ENCODE measurements around the gene FBXL4. TPM values are rescaled to one million over a fixed set of nuclear protein-coding genes. Genes with fewer than 3 reads are reported as not detected.

FBXL4 gene
- total and polyA plus RNA-seq, 2 donors (not counting 1 experiment from before 2014, with no cell fraction given): 16.8 to 18.1 TPM

- H3K27me3 ChIP-seq (ENCODE audit: control insufficient read depth, insufficient read depth, low read length): peaks cover 64% of the 10 kb centered on the region
Measured at GRCh38 chr6:98833307-98834059, 114.3 kb downstream of the FBXL4 start.

GRCh38 chr6:98833057-98833306 is 114.8 kb downstream of the FBXL4 start:
- peak; percentile 23 to 62 for DNase-seq (ENCODE audit: low read depth in 2 of 2)
- H3K79me2 ChIP-seq (ENCODE audit: control insufficient read depth, insufficient read depth, low read length): no peaks in the 10 kb centered on the region
- H3K9ac ChIP-seq (ENCODE audit: insufficient read depth, low read length): no peak overlapping the region
- TF ChIP-seq CTCF (conservative IDR thresholded peaks at IDR 0.05 in 1 of 2, IDR thresholded peaks at IDR 0.05 in 1 of 2; ENCODE audit: low read depth in 1 of 2, low read length in 2 of 2): no peak
- no peak for TF ChIP-seq EZH2 (IDR thresholded peaks at IDR 0.05; ENCODE audit: low read length, missing control alignments)
- H4K20me1 ChIP-seq (ENCODE audit: control insufficient read depth, extremely low read depth, insufficient read depth, low read length): no peaks in the 10 kb centered on the region
- peak overlapping the region in 3 of 4 experiments; percentile 26 to 55 (median 46) for H3K4me3 ChIP-seq (replicated peaks in 1 of 4; ENCODE audit: control extremely low read depth in 1 of 4, insufficient read depth in 1 of 4, low read depth in 3 of 4, low read length in 4 of 4)
- no peak overlapping the region for H3K27ac ChIP-seq (ENCODE audit: insufficient read depth, low read length)
- H3K4me2 ChIP-seq (ENCODE audit: extremely low read depth, insufficient read depth, low read length): peak overlapping the region; percentile 88
- H3K4me1 ChIP-seq (ENCODE audit: control insufficient read depth, extremely low read depth, insufficient read depth, low read length): peaks cover 6% of the 10 kb centered on the region
- H2AFZ ChIP-seq (ENCODE audit: low read length): peak overlapping the region; percentile 33
- no peaks in the 10 kb centered on the region for H3K9me3 ChIP-seq (ENCODE audit: control insufficient read depth, insufficient read depth, low read depth, low read length)
- peaks cover 69% of the 10 kb centered on the region for H3K27me3 ChIP-seq (ENCODE audit: control insufficient read depth, insufficient read depth, low read length)
- H3K36me3 ChIP-seq (ENCODE audit: control insufficient read depth, insufficient read depth, low read length): no peaks in the 10 kb centered on the region

More at GRCh38 chr6:98833307-98834059, 114.3 kb downstream of the FBXL4 start:
- no peak overlapping the region for H3K27ac ChIP-seq (ENCODE audit: insufficient read depth, low read length)
- peak overlapping the region; percentile 20 for H2AFZ ChIP-seq (ENCODE audit: low read length)
- H3K9me3 ChIP-seq (ENCODE audit: control insufficient read depth, insufficient read depth, low read depth, low read length): no peaks in the 10 kb centered on the region
- peak overlapping the region; percentile 88 for H3K4me2 ChIP-seq (ENCODE audit: extremely low read depth, insufficient read depth, low read length)
- peaks cover 6% of the 10 kb centered on the region for H3K4me1 ChIP-seq (ENCODE audit: control insufficient read depth, extremely low read depth, insufficient read depth, low read length)
- no peak for TF ChIP-seq CTCF (conservative IDR thresholded peaks at IDR 0.05 in 1 of 2, IDR thresholded peaks at IDR 0.05 in 1 of 2; ENCODE audit: low read depth in 1 of 2, low read length in 2 of 2)
- peak; percentile 41 for TF ChIP-seq EZH2 (IDR thresholded peaks at IDR 0.05; ENCODE audit: low read length, missing control alignments)
- no peak overlapping the region for H3K9ac ChIP-seq (ENCODE audit: insufficient read depth, low read length)
- peak overlapping the region; percentile 32 to 55 (median 49) for H3K4me3 ChIP-seq (replicated peaks in 1 of 4; ENCODE audit: control extremely low read depth in 1 of 4, insufficient read depth in 1 of 4, low read depth in 3 of 4, low read length in 4 of 4)
- DNase-seq (ENCODE audit: low read depth in 2 of 2): peak; percentile 39 to 61
- no peaks in the 10 kb centered on the region for H4K20me1 ChIP-seq (ENCODE audit: control insufficient read depth, extremely low read depth, insufficient read depth, low read length)
- no peaks in the 10 kb centered on the region for H3K79me2 ChIP-seq (ENCODE audit: control insufficient read depth, insufficient read depth, low read length)
- no peaks in the 10 kb centered on the region for H3K36me3 ChIP-seq (ENCODE audit: control insufficient read depth, insufficient read depth, low read length)

GRCh38 chr6:98832284-98833056 is 115.3 kb downstream of the FBXL4 start:
- H3K9me3 ChIP-seq (ENCODE audit: control insufficient read depth, insufficient read depth, low read depth, low read length): no peaks in the 10 kb centered on the region
- H3K27ac ChIP-seq (ENCODE audit: insufficient read depth, low read length): no peak overlapping the region
- peak overlapping the region; percentile 88 for H3K4me2 ChIP-seq (ENCODE audit: extremely low read depth, insufficient read depth, low read length)
- no peak for TF ChIP-seq CTCF (conservative IDR thresholded peaks at IDR 0.05 in 1 of 2, IDR thresholded peaks at IDR 0.05 in 1 of 2; ENCODE audit: low read depth in 1 of 2, low read length in 2 of 2)
- peak; percentile 97 for TF ChIP-seq EZH2 (IDR thresholded peaks at IDR 0.05; ENCODE audit: low read length, missing control alignments)
- H3K27me3 ChIP-seq (ENCODE audit: control insufficient read depth, insufficient read depth, low read length): peaks cover 71% of the 10 kb centered on the region
- H3K79me2 ChIP-seq (ENCODE audit: control insufficient read depth, insufficient read depth, low read length): no peaks in the 10 kb centered on the region
- peak; percentile 60 to 95 for DNase-seq (ENCODE audit: low read depth in 2 of 2)
- no peak overlapping the region for H3K9ac ChIP-seq (ENCODE audit: insufficient read depth, low read length)
- H2AFZ ChIP-seq (ENCODE audit: low read length): peak overlapping the region; percentile 33
- peaks cover 6% of the 10 kb centered on the region for H3K4me1 ChIP-seq (ENCODE audit: control insufficient read depth, extremely low read depth, insufficient read depth, low read length)
- H3K4me3 ChIP-seq (replicated peaks in 1 of 4; ENCODE audit: control extremely low read depth in 1 of 4, insufficient read depth in 1 of 4, low read depth in 3 of 4, low read length in 4 of 4): peak overlapping the region in 3 of 4 experiments; percentile 26 to 55 (median 46)
- H4K20me1 ChIP-seq (ENCODE audit: control insufficient read depth, extremely low read depth, insufficient read depth, low read length): no peaks in the 10 kb centered on the region
- no peaks in the 10 kb centered on the region for H3K36me3 ChIP-seq (ENCODE audit: control insufficient read depth, insufficient read depth, low read length)
